Measurements from ENCODE around the gene MTHFD1L. TPM values are rescaled to one million over a fixed set of nuclear protein-coding genes. Genes with fewer than 3 reads are reported as not detected.

The MTHFD1L gene
- total and polyA plus RNA-seq, 10 donors: 6.7 to 32.1 (median 13.1) TPM

DNA sequence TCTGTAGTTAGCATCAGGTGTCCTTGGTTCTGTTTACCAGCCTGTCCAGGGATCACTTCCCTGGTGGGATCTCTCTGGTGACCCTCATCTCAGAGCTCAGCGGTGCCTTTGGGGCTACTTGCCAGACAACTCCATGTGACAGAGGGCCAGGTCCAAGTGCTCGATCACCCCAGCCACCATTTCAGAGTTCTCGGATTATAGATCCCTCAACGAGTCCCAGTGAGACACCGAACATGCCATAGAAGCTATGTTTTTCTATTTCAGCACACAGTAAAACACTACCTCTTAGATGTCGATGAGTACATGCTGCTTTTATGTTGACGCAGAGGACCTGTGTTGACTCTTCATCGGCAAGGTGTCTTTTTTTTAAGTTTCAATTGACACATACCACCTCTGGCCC lies 204.1 kb downstream of the MTHFD1L start:
- Histone ChIP-seq H3K27ac (peak overlapping the region in 7 of 8 donors; percentile 58 to 76 (median 72)), H3K4me1 (peaks cover 0 to 31% (median 5%) of the 10 kb centered on the region in 6 donors), H3K27me3 (replicated peaks in 1 of 7) (no peaks in the 10 kb centered on the region), H3K36me3 (peaks cover 0 to 6% (median 0%) of the 10 kb centered on the region in 6 donors), H3K4me3 (no peak overlapping the region), H3K9me3 (no peaks in the 10 kb centered on the region)
- 95 to 99% (median 96%) methylated on average over 8 of the region's 8 CpGs for WGBS, 5 donors
- intact Hi-C loops (cut with DNase I; ENCODE audit: low total_unique reads): no loop called here
- DNase-seq: no peak
- TF ChIP-seq POLR2A (IDR thresholded peaks at IDR 0.05) (no peak), POLR2AphosphoS5 (IDR thresholded peaks at IDR 0.05) (no peak)
- TF ChIP-seq, protein P1, sequence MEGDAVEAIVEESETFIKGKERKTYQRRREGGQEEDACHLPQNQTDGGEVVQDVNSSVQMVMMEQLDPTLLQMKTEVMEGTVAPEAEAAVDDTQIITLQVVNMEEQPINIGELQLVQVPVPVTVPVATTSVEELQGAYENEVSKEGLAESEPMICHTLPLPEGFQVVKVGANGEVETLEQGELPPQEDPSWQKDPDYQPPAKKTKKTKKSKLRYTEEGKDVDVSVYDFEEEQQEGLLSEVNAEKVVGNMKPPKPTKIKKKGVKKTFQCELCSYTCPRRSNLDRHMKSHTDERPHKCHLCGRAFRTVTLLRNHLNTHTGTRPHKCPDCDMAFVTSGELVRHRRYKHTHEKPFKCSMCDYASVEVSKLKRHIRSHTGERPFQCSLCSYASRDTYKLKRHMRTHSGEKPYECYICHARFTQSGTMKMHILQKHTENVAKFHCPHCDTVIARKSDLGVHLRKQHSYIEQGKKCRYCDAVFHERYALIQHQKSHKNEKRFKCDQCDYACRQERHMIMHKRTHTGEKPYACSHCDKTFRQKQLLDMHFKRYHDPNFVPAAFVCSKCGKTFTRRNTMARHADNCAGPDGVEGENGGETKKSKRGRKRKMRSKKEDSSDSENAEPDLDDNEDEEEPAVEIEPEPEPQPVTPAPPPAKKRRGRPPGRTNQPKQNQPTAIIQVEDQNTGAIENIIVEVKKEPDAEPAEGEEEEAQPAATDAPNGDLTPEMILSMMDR (IDR thresholded peaks at IDR 0.05 in 8 of 11, conservative IDR thresholded peaks at IDR 0.05 in 3 of 11): no peak

DNA sequence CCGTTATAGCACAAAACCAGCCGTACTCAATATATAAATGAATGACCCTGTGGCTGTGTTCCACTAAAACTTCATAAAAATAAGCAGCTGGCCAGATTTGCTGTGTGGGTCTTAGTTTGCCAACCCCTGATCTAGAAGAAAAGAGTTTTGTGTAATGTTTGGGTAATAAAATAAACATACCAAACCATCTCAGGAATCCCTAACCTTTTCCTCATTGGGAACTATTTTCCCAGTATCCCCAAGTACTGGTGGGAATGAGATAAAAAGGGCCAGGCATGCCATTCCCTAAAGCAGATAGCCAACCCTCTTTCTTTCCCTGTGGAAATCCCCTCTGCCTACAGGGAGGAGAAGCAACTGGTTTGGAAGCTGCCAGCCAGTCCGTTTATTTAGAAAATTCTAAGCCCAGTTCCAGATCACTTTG lies 205.1 kb downstream of the MTHFD1L start:
- no peaks in the 10 kb centered on the region for H3K36me3 ChIP-seq
- no peak overlapping the region for H3K4me3 ChIP-seq
- TF ChIP-seq POLR2A (IDR thresholded peaks at IDR 0.05) (no peak), POLR2AphosphoS5 (IDR thresholded peaks at IDR 0.05) (no peak)
- TF ChIP-seq, protein P1 (IDR thresholded peaks at IDR 0.05 in 8 of 11, conservative IDR thresholded peaks at IDR 0.05 in 3 of 11): no peak
- H3K27ac ChIP-seq: peak overlapping the region; percentile 35 to 76 (median 70)
- H3K9me3 ChIP-seq: no peaks in the 10 kb centered on the region
- no peaks in the 10 kb centered on the region for H3K27me3 ChIP-seq (replicated peaks in 1 of 7)
- H3K4me1 ChIP-seq: peaks cover 0 to 31% (median 5%) of the 10 kb centered on the region in 6 donors
- WGBS, 5 donors: 60 to 84% (median 76%) methylated on average over 3 of the region's 3 CpGs
- intact Hi-C loops (cut with DNase I; ENCODE audit: low total_unique reads): no loop called here
- no peak for DNase-seq

DNA sequence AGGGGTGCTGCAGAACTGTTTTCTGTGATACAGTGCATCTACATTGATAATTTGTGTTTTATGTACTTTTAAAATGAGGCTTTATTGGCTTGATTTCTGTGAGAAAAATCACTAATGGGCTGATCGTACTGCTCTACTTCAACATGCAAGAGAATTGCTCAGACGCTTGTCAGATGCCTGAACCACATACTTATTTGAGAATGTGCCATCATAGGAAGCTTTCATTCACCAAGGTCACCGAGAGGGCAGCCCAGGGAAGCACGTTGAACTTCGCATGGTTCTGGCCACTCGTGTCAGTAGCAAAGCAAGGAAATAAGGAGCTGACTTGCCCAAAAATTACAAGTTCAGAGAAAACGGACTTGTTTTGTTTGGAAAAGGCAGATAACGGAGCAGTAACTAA lies 205.8 kb downstream of the MTHFD1L start:
- no peak overlapping the region for H3K4me3 ChIP-seq
- H3K36me3 ChIP-seq: no peaks in the 10 kb centered on the region
- H3K4me1 ChIP-seq: peaks cover 0 to 31% (median 5%) of the 10 kb centered on the region in 6 donors
- H3K27me3 ChIP-seq (replicated peaks in 1 of 7): no peaks in the 10 kb centered on the region
- intact Hi-C loops (cut with DNase I; ENCODE audit: low total_unique reads): no loop called here
- WGBS, 5 donors: 43 to 67% (median 62%) methylated on average over 8 of the region's 8 CpGs
- H3K9me3 ChIP-seq: no peaks in the 10 kb centered on the region
- no peak for DNase-seq
- H3K27ac ChIP-seq: peak overlapping the region; percentile 35 to 76 (median 70)
- TF ChIP-seq POLR2A (IDR thresholded peaks at IDR 0.05) (no peak), POLR2AphosphoS5 (IDR thresholded peaks at IDR 0.05) (peak in 1 of 3 donors; percentile 81)

DNA sequence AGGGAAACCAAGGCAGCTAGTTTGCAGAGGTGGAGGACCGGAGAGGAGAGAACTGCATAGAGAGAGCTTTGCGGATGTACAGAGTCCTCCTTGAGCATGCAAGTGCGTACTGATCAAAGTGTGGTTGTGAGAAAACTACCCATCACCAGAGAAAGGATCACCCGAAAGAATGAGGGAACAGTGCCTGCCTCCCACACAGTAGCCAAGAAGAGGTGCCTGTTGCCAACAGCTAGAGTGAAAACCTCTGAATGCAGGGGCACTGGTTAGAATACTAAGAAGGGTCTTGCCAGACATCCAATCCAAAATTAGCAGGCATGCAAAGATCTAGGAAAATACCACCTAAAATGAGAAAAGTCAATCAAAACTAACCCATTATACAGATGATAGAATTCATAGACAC lies 207.6 kb downstream of the MTHFD1L start:
- peaks cover 0 to 8% (median 0%) of the 10 kb centered on the region in 8 donors for H3K9me3 ChIP-seq
- no peak for TF ChIP-seq POLR2A (IDR thresholded peaks at IDR 0.05)
- TF ChIP-seq, protein P1 (IDR thresholded peaks at IDR 0.05 in 8 of 11, conservative IDR thresholded peaks at IDR 0.05 in 3 of 11): no peak
- no peak for TF ChIP-seq POLR2AphosphoS5 (IDR thresholded peaks at IDR 0.05)
- DNase-seq: no peak
- H3K36me3 ChIP-seq: no peaks in the 10 kb centered on the region
- intact Hi-C loops (cut with DNase I; ENCODE audit: low total_unique reads): no loop called here
- peak overlapping the region in 3 of 8 donors; percentile 51 to 72 (median 69) for H3K27ac ChIP-seq
- no peaks in the 10 kb centered on the region for H3K27me3 ChIP-seq (replicated peaks in 1 of 7)
- H3K4me3 ChIP-seq: no peak overlapping the region
- WGBS, 5 donors: 67 to 84% (median 71%) methylated on average over 4 of the region's 4 CpGs
- H3K4me1 ChIP-seq: peaks cover 0 to 21% (median 3%) of the 10 kb centered on the region in 6 donors
